Natural killer cell treated with Interleukin-12 subunit alpha and Interleukin-12 subunit beta and Interleukin-15 and Interleukin-18, amount 100 ng/mL, for 72 hours (primary cell): ENCODE results near the gene OOSP2. TPM values are rescaled to one million over a fixed set of nuclear protein-coding genes. Genes with fewer than 3 reads are reported as not detected.
"Not testable (repeated sequence)": the region's sequence is repeated elsewhere in the genome, so short reads cannot be mapped to it uniquely, and the experiment has no call there.

Experiments
- ATAC-seq, 2 donors: fragments of 150-1000 bp; cut with Tn5 transposase in 1 of 2; sonication (Bioruptor Pico), chemical (Tn5 transposase) in 1 of 2; 2 replicates each; pipeline ENCODE4 v1.10.0; 2021
- DNase-seq: peaks from one replicate; pipeline ENCODE4 v3.0.0; 2022; ENCODE audit warnings: low spot score
- H3K27ac Mint-ChIP-seq, 2 donors: 1 replicate in 1 of 2; 2 replicates in 1 of 2; pipeline ENCODE4 v1.8.0; 2022; ENCODE audit warnings: mixed read lengths in 2 of 2, mild to moderate bottlenecking in 1 of 2, moderate library complexity in 1 of 2
- H3K27me3 Mint-ChIP-seq, 2 donors: 1 replicate in 1 of 2; 2 replicates in 1 of 2; pipeline ENCODE4 v1.8.0; 2022; ENCODE audit warnings: mixed read lengths in 2 of 2
- H3K36me3 Mint-ChIP-seq: one replicate; pipeline ENCODE4 v1.8.0; 2022; ENCODE audit warnings: mixed read lengths
- H3K4me1 Mint-ChIP-seq, 2 donors: 1 replicate in 1 of 2; 2 replicates in 1 of 2; pipeline ENCODE4 v1.8.0; 2022; ENCODE audit warnings: low read depth in 2 of 2, mixed read lengths in 2 of 2, mild to moderate bottlenecking in 1 of 2
- H3K4me3 Mint-ChIP-seq: one replicate; pipeline ENCODE4 v1.8.0; 2022; ENCODE audit warnings: mixed read lengths
- H3K9me3 Mint-ChIP-seq: 2 replicates; pipeline ENCODE4 v1.8.0; 2022; ENCODE audit warnings: mixed read lengths
- total RNA-seq, 2 donors: library from RNA; stranded (reverse); gene quantifications; one replicate each; pipeline ENCODE4 v1.2.3, GENCODE V29; 2022

The OOSP2 gene
- total RNA-seq, 2 donors from 2014 or later = not detected

DNA sequence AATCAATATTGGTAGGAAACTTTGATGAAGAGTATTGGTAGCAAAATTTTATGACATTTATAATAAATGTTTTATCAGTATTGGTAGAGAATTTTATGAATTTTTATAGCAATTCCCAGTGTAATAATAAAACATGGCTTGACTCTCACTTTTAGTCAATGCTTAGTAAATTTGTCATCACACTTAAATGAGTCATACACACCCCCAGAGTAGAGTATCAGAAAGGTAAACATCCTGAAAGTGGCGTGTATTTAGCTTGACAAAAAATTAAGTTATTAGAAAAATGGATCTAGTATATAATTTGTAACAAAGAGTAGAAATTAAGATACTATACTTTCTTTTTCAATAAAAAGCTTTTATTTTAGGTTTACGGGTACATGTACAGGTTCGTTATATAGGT, 18.8 kb downstream of the OOSP2 start:
- no peak for ATAC-seq
- DNase-seq = no peak
- Mint-ChIP-seq H3K4me3 (peak overlapping the region; percentile 18), H3K9me3 (peaks cover 6% of the 10 kb centered on the region), H3K4me1 (peaks cover 0 to 6% of the 10 kb centered on the region in 2 donors), H3K27ac (no peak overlapping the region), H3K36me3 (no peaks in the 10 kb centered on the region), H3K27me3 (peaks cover 2 to 16% of the 10 kb centered on the region in 2 donors)

DNA sequence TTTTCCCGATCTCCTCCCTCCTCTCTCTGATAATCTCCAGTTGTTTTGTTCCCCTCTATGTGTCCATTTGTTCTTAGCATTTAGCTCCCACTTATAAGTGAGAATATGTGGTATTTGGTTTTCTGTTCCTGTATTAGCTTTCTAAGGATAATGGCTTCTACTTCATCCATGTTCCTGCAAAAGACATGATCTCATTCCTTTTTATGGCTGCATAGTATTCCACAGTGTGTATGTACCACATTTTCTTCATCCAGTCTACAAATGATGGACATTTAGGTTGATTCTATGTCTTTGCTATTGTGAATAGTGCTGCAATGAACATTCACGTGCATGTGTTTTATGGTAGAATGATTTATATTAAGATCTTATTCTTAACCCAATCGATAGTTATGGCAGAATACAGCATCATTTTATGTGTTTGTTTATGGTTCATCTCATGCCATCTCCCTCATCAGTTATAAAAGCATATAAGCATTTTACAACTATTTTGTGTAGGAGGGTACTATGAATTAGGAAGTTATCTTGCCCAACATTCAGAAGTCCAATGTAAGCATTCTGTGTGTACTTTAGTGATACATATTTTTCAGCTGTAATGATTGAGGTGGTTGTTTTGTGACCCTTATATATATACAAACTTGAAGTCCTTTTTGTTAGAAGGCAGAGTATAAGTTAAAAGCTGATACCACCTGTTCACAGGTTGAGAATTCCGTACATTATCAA, 19.5 kb downstream of the OOSP2 start:
- peaks cover 0 to 6% of the 10 kb centered on the region in 2 donors for H3K4me1 Mint-ChIP-seq
- no peak overlapping the region for H3K27ac Mint-ChIP-seq
- DNase-seq (no peak), ATAC-seq (no peak)
- peaks cover 2 to 14% of the 10 kb centered on the region in 2 donors for H3K27me3 Mint-ChIP-seq
- no peaks in the 10 kb centered on the region for H3K36me3 Mint-ChIP-seq
- peak overlapping the region; percentile 18 for H3K4me3 Mint-ChIP-seq
- peaks cover 6% of the 10 kb centered on the region for H3K9me3 Mint-ChIP-seq

GRCh38 chr11:60064111-60064510, 23.9 kb downstream of the OOSP2 start:
- no peak for DNase-seq
- Mint-ChIP-seq H3K4me1 (no peaks in the 10 kb centered on the region), H3K9me3 (peaks cover 3% of the 10 kb centered on the region), H3K36me3 (no peaks in the 10 kb centered on the region), H3K27ac (no peak overlapping the region), H3K27me3 (peaks cover 2 to 5% of the 10 kb centered on the region in 2 donors), H3K4me3 (no peak overlapping the region)
- no peak for ATAC-seq

DNA sequence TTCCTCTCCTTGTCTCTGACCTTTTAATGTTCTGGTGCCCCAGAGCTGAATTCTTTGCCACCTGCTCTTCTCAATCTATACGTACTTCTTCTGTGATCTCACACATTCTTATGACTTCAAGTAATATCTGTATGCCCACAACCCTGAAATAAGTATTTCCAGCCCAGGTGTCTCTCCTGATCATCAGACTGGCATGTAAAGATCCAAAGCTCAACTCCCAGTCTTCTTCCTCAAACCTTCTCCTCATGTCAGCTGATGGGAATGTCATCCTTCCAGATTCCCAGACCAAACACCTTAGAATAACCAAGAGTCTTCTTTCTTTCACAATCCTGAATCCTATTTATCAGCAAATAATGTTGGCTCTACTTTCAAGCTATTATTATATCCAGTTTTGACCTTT, 25.6 kb downstream of the OOSP2 start:
- no peak overlapping the region for H3K27ac Mint-ChIP-seq
- no peaks in the 10 kb centered on the region for H3K36me3 Mint-ChIP-seq
- DNase-seq (no peak), ATAC-seq (no peak)
- H3K9me3 Mint-ChIP-seq = no peaks in the 10 kb centered on the region
- no peaks in the 10 kb centered on the region for H3K27me3 Mint-ChIP-seq
- H3K4me1 Mint-ChIP-seq = no peaks in the 10 kb centered on the region
- H3K4me3 Mint-ChIP-seq = no peak overlapping the region

DNA sequence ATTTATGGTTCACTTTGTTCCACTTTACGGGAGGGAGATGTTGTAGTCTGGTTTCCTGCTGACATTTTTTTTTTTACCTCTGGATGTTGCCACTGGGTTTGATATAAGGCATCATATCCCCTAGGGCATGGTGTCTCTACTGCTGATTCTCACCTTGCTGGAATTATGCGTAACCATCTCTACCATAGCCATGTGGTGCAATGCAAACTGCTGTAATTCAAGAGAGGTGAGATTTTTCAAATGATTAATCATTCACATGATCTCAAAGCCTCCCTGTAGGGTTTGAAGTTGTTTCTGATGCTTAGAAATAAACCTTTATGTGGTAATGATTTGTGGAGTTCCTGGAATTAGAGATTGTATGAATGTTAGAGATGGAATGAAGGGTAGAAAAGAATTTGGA, 29.2 kb downstream of the OOSP2 start:
- Mint-ChIP-seq H3K4me1 (no peaks in the 10 kb centered on the region), H3K27me3 (peaks cover 4 to 8% of the 10 kb centered on the region in 2 donors), H3K4me3 (no peak overlapping the region), H3K9me3 (peaks cover 4% of the 10 kb centered on the region), H3K36me3 (no peaks in the 10 kb centered on the region), H3K27ac (no peak overlapping the region)
- ATAC-seq = no peak
- no peak for DNase-seq

GRCh38 chr11:60071644-60072043, 31.4 kb downstream of the OOSP2 start:
- H3K27me3 Mint-ChIP-seq, DNase-seq, ATAC-seq, H3K36me3 Mint-ChIP-seq, H3K4me3 Mint-ChIP-seq, H3K9me3 Mint-ChIP-seq, H3K4me1 Mint-ChIP-seq: not testable (repeated sequence)
- peak overlapping the region in 1 of 2 donors; percentile 40 for H3K27ac Mint-ChIP-seq

- no peaks in the 10 kb centered on the region for H3K4me1 Mint-ChIP-seq
- H3K9me3 Mint-ChIP-seq = no peaks in the 10 kb centered on the region
- H3K27ac Mint-ChIP-seq = no peak overlapping the region
- no peak overlapping the region for H3K4me3 Mint-ChIP-seq
- ATAC-seq = no peak
- peaks cover under 1 to 18% of the 10 kb centered on the region in 2 donors for H3K27me3 Mint-ChIP-seq
- H3K36me3 Mint-ChIP-seq = no peaks in the 10 kb centered on the region
- no peak for DNase-seq
These were observed 37.1 kb downstream of the OOSP2 start for GRCh38 chr11:60077216-60077817.

DNA sequence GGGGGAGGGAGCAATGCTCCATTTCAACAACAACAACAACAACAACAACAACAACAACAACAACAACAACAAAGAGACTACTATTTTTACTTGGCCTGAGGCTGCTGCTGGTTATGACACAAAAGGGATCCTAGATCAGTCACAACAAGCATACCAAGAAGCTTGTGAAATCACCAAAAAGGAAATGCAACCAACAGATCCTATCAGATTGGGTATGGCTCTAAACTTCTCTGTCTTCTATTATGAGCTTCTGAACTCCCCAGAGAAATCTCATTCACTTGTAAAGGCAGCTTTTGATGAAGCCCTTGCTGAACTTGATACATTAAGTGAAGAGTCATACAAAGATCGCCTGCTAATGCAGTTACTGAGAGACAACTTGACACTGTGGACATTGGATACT, 37.8 kb downstream of the OOSP2 start:
- no peaks in the 10 kb centered on the region for H3K9me3 Mint-ChIP-seq
- peak overlapping the region; percentile 44 for H3K4me3 Mint-ChIP-seq
- no peaks in the 10 kb centered on the region for H3K4me1 Mint-ChIP-seq
- no peaks in the 10 kb centered on the region for H3K36me3 Mint-ChIP-seq
- H3K27me3 Mint-ChIP-seq = peaks cover 0 to 22% of the 10 kb centered on the region in 2 donors
- ATAC-seq (no peak), DNase-seq (no peak)
- no peak overlapping the region for H3K27ac Mint-ChIP-seq

DNA sequence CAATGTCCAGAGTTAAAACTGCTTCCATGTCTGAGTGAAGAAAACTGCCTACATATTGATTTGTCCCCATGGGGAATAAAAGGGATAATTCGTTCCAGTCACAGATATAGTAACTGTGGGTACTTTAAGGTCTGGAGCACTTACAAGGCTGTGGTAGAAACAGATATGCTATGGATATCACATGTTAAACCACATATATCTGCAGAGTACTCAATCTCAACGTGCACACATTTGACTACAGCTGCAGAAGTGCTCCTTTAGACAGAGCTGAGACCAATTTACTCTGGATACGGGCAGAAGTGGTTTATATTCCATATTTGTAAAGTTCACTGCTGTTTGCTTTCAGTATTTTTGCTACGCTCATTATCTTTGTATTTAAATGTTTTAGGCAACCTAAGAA, 38.5 kb downstream of the OOSP2 start:
- H3K9me3 Mint-ChIP-seq = no peaks in the 10 kb centered on the region
- no peaks in the 10 kb centered on the region for H3K36me3 Mint-ChIP-seq
- ATAC-seq (no peak), DNase-seq (no peak)
- H3K27ac Mint-ChIP-seq = no peak overlapping the region
- H3K4me3 Mint-ChIP-seq = no peak overlapping the region
- H3K27me3 Mint-ChIP-seq = peaks cover 0 to 22% of the 10 kb centered on the region in 2 donors
- H3K4me1 Mint-ChIP-seq = no peaks in the 10 kb centered on the region

- no peak for DNase-seq
- Mint-ChIP-seq H3K27me3 (peaks cover 3 to 27% of the 10 kb centered on the region in 2 donors), H3K27ac (no peak overlapping the region), H3K4me3 (no peak overlapping the region), H3K4me1 (no peaks in the 10 kb centered on the region), H3K9me3 (no peaks in the 10 kb centered on the region), H3K36me3 (no peaks in the 10 kb centered on the region)
- no peak for ATAC-seq
These were observed 40.3 kb downstream of the OOSP2 start for GRCh38 chr11:60080535-60080934.

GRCh38 chr11:60084631-60085273, 44.5 kb downstream of the OOSP2 start:
- ATAC-seq = no peak
- Mint-ChIP-seq H3K27ac (no peak overlapping the region), H3K36me3 (no peaks in the 10 kb centered on the region), H3K27me3 (peaks cover 8 to 21% of the 10 kb centered on the region in 2 donors), H3K4me1 (no peaks in the 10 kb centered on the region), H3K9me3 (no peaks in the 10 kb centered on the region), H3K4me3 (no peak overlapping the region)
- no peak for DNase-seq

DNA sequence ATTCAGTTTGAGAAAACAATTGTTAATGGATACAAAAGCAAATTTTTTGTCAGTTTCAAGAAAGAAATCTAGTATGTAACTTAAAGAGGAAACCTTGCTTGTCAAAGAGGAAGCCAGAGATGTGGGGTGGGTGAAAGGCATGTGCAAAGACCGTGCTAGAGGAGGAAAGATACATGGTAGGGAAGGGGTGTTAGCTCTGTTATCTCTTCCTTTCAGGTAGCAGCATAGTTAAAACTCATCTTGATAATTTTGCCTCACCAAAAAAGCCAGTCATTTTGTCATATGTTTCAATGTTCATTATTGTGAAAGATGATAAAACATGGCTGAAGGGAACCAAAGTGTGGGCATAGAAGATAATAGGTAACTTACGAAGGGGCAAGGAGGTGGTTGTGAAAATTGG, 45.7 kb downstream of the OOSP2 start:
- no peak for ATAC-seq
- no peaks in the 10 kb centered on the region for H3K4me1 Mint-ChIP-seq
- DNase-seq = no peak
- H3K36me3 Mint-ChIP-seq = no peaks in the 10 kb centered on the region
- H3K4me3 Mint-ChIP-seq = no peak overlapping the region
- peaks cover 9 to 14% of the 10 kb centered on the region in 2 donors for H3K27me3 Mint-ChIP-seq
- no peaks in the 10 kb centered on the region for H3K9me3 Mint-ChIP-seq
- no peak overlapping the region for H3K27ac Mint-ChIP-seq

GRCh38 chr11:60087239-60087638, 47.0 kb downstream of the OOSP2 start:
- Mint-ChIP-seq H3K36me3 (no peaks in the 10 kb centered on the region), H3K4me1 (no peaks in the 10 kb centered on the region), H3K4me3 (no peak overlapping the region), H3K27ac (no peak overlapping the region), H3K27me3 (peaks cover 9 to 19% of the 10 kb centered on the region in 2 donors), H3K9me3 (no peaks in the 10 kb centered on the region)
- ATAC-seq = no peak
- no peak for DNase-seq

GRCh38 chr11:60088364-60088763, 48.2 kb downstream of the OOSP2 start, which contains the start of gene MS4A2:
TSS of gene MS4A2 (plus strand) at chr11:60088664. CDS start at chr11:60088766, 102 bp downstream.
- H3K9me3 Mint-ChIP-seq = no peaks in the 10 kb centered on the region
- H3K27ac Mint-ChIP-seq = peak within 1 kb of the TSS in 1 of 2 donors; percentile 32
- no peak for ATAC-seq
- H3K4me3 Mint-ChIP-seq = peak within 1 kb of the TSS; percentile 9
- no peak for DNase-seq
- no peaks in the 10 kb centered on the region for H3K36me3 Mint-ChIP-seq
- H3K4me1 Mint-ChIP-seq = no peaks in the 10 kb centered on the region
- peaks cover 9 to 12% of the 10 kb centered on the region in 2 donors for H3K27me3 Mint-ChIP-seq
